Muscle of leg (tissue), 11 donors: ENCODE results near the gene BMPER. TPM values are rescaled to one million over a fixed set of nuclear protein-coding genes. Genes with fewer than 3 reads are reported as not detected.
A peak's percentile ranks its signal among the peaks of the same experiment; 100 is the strongest.

Experiments used
- DNase-seq: peaks from one replicate; pipeline ENCODE4 v3.0.0; 2013
- H3K27ac ChIP-seq: one replicate; pipeline ENCODE4 v1.5.1; 2013; ENCODE audit warnings: mild to moderate bottlenecking, low read length, control low read depth
- H3K27me3 ChIP-seq: one replicate; pipeline ENCODE4 v1.6.1; 2013; ENCODE audit warnings: low read length; ENCODE audit not compliant: control insufficient read depth, insufficient read depth
- H3K36me3 ChIP-seq: one replicate; pipeline ENCODE4 v1.6.1; 2013; ENCODE audit warnings: low read length; ENCODE audit not compliant: control insufficient read depth, insufficient read depth
- H3K4me1 ChIP-seq: one replicate; pipeline ENCODE4 v1.6.1; 2013; ENCODE audit warnings: low read length; ENCODE audit not compliant: control insufficient read depth, insufficient read depth
- H3K4me3 ChIP-seq: one replicate; pipeline ENCODE4 v1.5.1; 2013; ENCODE audit warnings: low read length, control low read depth
- H3K9me3 ChIP-seq: replicated peaks from 2 replicates; pipeline ENCODE4 v1.6.1; 2013; ENCODE audit warnings: low read depth, low read length; ENCODE audit not compliant: control insufficient read depth
- WGBS: methylation state at CpG from one replicate; pipeline ENCODE4 v1.1.5; 2013; ENCODE audit warnings: missing lambda C conversion rate; ENCODE audit not compliant: insufficient coverage; 5-methylcytosine and 5-hydroxymethylcytosine counted together
- polyA plus RNA-seq, 8 donors: library from polyadenylated mRNA; unstranded; fragments of 120-200 nt; gene quantifications; one replicate each; pipeline versions ENCODE4 v1.2.1 to v1.2.3, GENCODE V29; 2013; ENCODE audit warnings: inconsistent platforms in 1 of 8, low replicate concordance in 1 of 8; ENCODE audit not compliant: insufficient read length in 8 of 8, insufficient read depth in 1 of 8
- total RNA-seq: library from RNA; stranded (reverse); fragments of 120-200 nt; gene quantifications from one replicate; pipeline ENCODE4 v1.2.4, GENCODE V29; 2013

BMPER gene
- total and polyA plus RNA-seq, 9 donors: 3.8 to 11.0 (median 7.3) TPM

GRCh38 chr7:34038816-34039470 lies 133.6 kb downstream of the BMPER start:
- Histone ChIP-seq H3K4me1 (no peaks in the 10 kb centered on the region), H3K27me3 (no peaks in the 10 kb centered on the region), H3K36me3 (no peaks in the 10 kb centered on the region), H3K27ac (no peak overlapping the region), H3K4me3 (no peak overlapping the region), H3K9me3 (no peaks in the 10 kb centered on the region)
- DNase-seq: peak; percentile 34
- WGBS: 82% methylated on average over 3 of the region's 3 CpGs

DNA sequence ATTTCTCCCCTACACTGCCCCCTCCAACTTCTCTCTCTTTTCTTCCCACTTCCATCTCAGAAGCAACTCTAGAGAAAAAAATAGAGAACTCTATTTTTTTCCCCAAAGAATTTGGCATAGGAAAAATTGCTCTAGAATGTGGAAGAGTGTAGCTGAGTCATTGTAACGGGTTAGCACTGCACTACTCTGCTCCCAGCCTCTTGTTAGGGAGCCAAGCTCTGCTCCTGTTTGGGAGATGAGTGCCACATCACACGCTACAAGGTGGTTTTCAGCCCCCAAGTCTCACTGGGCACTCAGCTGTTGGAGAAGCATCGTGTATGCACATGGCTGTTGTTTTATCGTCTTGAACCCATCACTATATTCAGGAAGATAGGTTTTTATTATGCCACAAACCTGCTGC lies 136.4 kb downstream of the BMPER start:
- peak; percentile 11 for DNase-seq
- WGBS: 100% methylated on average over 1 of the region's 4 CpGs
- Histone ChIP-seq H3K4me1 (no peaks in the 10 kb centered on the region), H3K9me3 (no peaks in the 10 kb centered on the region), H3K27ac (no peak overlapping the region), H3K27me3 (no peaks in the 10 kb centered on the region), H3K4me3 (no peak overlapping the region), H3K36me3 (no peaks in the 10 kb centered on the region)

GRCh38 chr7:34042406-34042805 lies 137.1 kb downstream of the BMPER start:
- no peak for DNase-seq
- Histone ChIP-seq H3K4me1 (no peaks in the 10 kb centered on the region), H3K4me3 (no peak overlapping the region), H3K36me3 (no peaks in the 10 kb centered on the region), H3K9me3 (no peaks in the 10 kb centered on the region), H3K27me3 (no peaks in the 10 kb centered on the region), H3K27ac (no peak overlapping the region)
- no CpG with 5 or more reads among the region's 2 CpGs for WGBS

GRCh38 chr7:34043461-34044305 lies 138.3 kb downstream of the BMPER start:
- Histone ChIP-seq H3K4me1 (no peaks in the 10 kb centered on the region), H3K27ac (peak overlapping the region; percentile 70), H3K27me3 (no peaks in the 10 kb centered on the region), H3K4me3 (no peak overlapping the region), H3K9me3 (no peaks in the 10 kb centered on the region), H3K36me3 (no peaks in the 10 kb centered on the region)
- peak; percentile 91 for DNase-seq
- WGBS: 18% methylated on average over 2 of the region's 4 CpGs

- WGBS: 0% methylated on average over 1 of the region's 2 CpGs
- Histone ChIP-seq H3K4me3 (no peak overlapping the region), H3K36me3 (no peaks in the 10 kb centered on the region), H3K27ac (peak overlapping the region; percentile 78), H3K9me3 (no peaks in the 10 kb centered on the region), H3K4me1 (no peaks in the 10 kb centered on the region), H3K27me3 (no peaks in the 10 kb centered on the region)
- DNase-seq: no peak
Observed at GRCh38 chr7:34044306-34044643, 138.9 kb downstream of the BMPER start.

GRCh38 chr7:34044734-34045353 lies 139.5 kb downstream of the BMPER start:
- no peak overlapping the region for H3K4me3 ChIP-seq
- no peaks in the 10 kb centered on the region for H3K4me1 ChIP-seq
- H3K9me3 ChIP-seq: no peaks in the 10 kb centered on the region
- 21% methylated on average over 2 of the region's 7 CpGs for WGBS
- H3K27ac ChIP-seq: peak overlapping the region; percentile 78
- H3K27me3 ChIP-seq: no peaks in the 10 kb centered on the region
- H3K36me3 ChIP-seq: no peaks in the 10 kb centered on the region
- peak; percentile 15 for DNase-seq

DNA sequence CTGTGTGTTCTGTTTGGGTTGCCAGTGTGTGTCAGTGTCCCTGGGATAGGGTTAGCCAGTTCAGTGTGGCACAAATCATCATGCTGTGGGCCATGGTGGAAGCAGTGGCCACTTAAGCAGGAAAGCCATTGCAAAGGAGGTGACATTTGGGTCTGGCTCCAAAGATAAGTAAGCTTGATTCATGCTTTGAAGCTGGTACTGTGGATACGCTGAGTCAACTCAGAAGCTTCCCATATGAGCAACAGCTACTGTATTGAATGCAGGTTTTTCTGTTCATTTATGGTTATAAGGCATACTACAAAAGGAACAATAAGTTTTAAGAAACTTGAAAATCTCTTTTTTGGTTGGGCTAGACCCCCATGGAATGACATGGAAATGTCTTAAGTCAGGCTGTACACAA lies 143.1 kb downstream of the BMPER start:
- DNase-seq: no peak

GRCh38 chr7:34054075-34054474 lies 148.7 kb downstream of the BMPER start:
- Histone ChIP-seq H3K4me3 (no peak overlapping the region), H3K27me3 (no peaks in the 10 kb centered on the region), H3K36me3 (peaks cover 5% of the 10 kb centered on the region), H3K27ac (no peak overlapping the region), H3K4me1 (peaks cover 3% of the 10 kb centered on the region), H3K9me3 (no peaks in the 10 kb centered on the region)
- DNase-seq: no peak
- no CpG with 5 or more reads among the region's 3 CpGs for WGBS

More for the DNA sequence above, 143.1 kb downstream of the BMPER start:
- H3K27ac ChIP-seq: no peak overlapping the region
- no peaks in the 10 kb centered on the region for H3K27me3 ChIP-seq
- no peaks in the 10 kb centered on the region for H3K9me3 ChIP-seq
- WGBS: no CpG with 5 or more reads among the region's 1 CpG
- H3K36me3 ChIP-seq: no peaks in the 10 kb centered on the region
- H3K4me3 ChIP-seq: no peak overlapping the region
- H3K4me1 ChIP-seq: no peaks in the 10 kb centered on the region

- no peak for DNase-seq
- Histone ChIP-seq H3K4me1 (peaks cover 16% of the 10 kb centered on the region), H3K27me3 (no peaks in the 10 kb centered on the region), H3K36me3 (peaks cover 5% of the 10 kb centered on the region), H3K4me3 (no peak overlapping the region), H3K27ac (no peak overlapping the region), H3K9me3 (no peaks in the 10 kb centered on the region)
Observed at GRCh38 chr7:34057136-34057535, 151.8 kb downstream of the BMPER start.

DNA sequence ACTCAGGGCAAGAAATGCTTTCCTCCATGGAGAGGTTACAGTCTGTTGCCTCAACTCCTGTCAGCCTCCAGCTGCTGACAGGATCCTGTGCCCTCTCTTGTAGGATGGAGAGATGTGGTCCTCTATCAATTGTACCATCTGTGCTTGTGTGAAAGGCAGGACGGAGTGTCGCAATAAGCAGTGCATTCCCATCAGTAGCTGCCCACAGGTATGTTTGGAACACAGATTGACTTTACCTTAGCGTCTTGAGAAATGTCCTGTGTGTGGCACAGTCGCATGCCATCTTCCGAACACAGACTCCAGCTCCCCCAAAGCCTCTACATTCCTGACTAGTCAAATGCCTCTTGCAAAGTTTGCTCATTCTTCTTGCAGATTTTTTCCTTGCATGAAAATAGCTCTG lies 152.6 kb downstream of the BMPER start:
- H3K36me3 ChIP-seq: peaks cover 5% of the 10 kb centered on the region
- no peak for DNase-seq

More for the DNA sequence above, 152.6 kb downstream of the BMPER start:
- H3K27me3 ChIP-seq: no peaks in the 10 kb centered on the region
- no peak overlapping the region for H3K27ac ChIP-seq
- WGBS: 91% methylated on average over 5 of the region's 5 CpGs
- H3K9me3 ChIP-seq: no peaks in the 10 kb centered on the region
- peaks cover 16% of the 10 kb centered on the region for H3K4me1 ChIP-seq
- H3K4me3 ChIP-seq: no peak overlapping the region
